Stimulated activated CD4-positive, alpha-beta T cell treated with anti-CD3 and anti-CD28 coated beads, TNF-alpha, amount 100 ng/mL, for 4 hours (primary cell): Measurements from ENCODE around the gene NKIRAS1.
"Not testable (repeated sequence)": the region's sequence is repeated elsewhere in the genome, so short reads cannot be mapped to it uniquely, and the experiment has no call there.

Experiments
- DNase-seq, 3 experiments: peaks; one replicate each; pipeline ENCODE4 v3.0.0-alpha.2; 2020; ENCODE audit warnings: low read depth in 3 of 3

NKIRAS1 gene

GRCh38 chr3:23940775-23941174 is 24.0 kb upstream of the NKIRAS1 start:
- no peak for DNase-seq

- DNase-seq: no peak
Observed at GRCh38 chr3:23938688-23939087, 21.9 kb upstream of the NKIRAS1 start.

- DNase-seq: no peak
Observed at GRCh38 chr3:23937296-23937695, 20.5 kb upstream of the NKIRAS1 start.

- DNase-seq: no peak
Observed at GRCh38 chr3:23934253-23934652, 17.5 kb upstream of the NKIRAS1 start.

- no peak for DNase-seq
Observed at GRCh38 chr3:23932571-23932970, 15.8 kb upstream of the NKIRAS1 start.

- DNase-seq: no peak
Observed at GRCh38 chr3:23931597-23931996, 14.8 kb upstream of the NKIRAS1 start.

GRCh38 chr3:23928524-23928923 is 11.7 kb upstream of the NKIRAS1 start:
- no peak for DNase-seq

GRCh38 chr3:23926736-23927135 is 9.9 kb upstream of the NKIRAS1 start:
- DNase-seq: no peak

- no peak for DNase-seq
Observed at GRCh38 chr3:23926246-23926645, 9.5 kb upstream of the NKIRAS1 start.

GRCh38 chr3:23923786-23924185 is 7.0 kb upstream of the NKIRAS1 start:
- no peak for DNase-seq

GRCh38 chr3:23921052-23921511 is 4.3 kb upstream of the NKIRAS1 start:
- no peak for DNase-seq

- no peak for DNase-seq
Observed at GRCh38 chr3:23920151-23920655, 3.4 kb upstream of the NKIRAS1 start.

GRCh38 chr3:23919628-23920027 is 2.8 kb upstream of the NKIRAS1 start:
- DNase-seq: no peak

- not testable (repeated sequence) for DNase-seq
Observed at GRCh38 chr3:23918331-23918730, 1.5 kb upstream of the NKIRAS1 start.

- DNase-seq: not testable (repeated sequence)
Observed at GRCh38 chr3:23917679-23918303, 1.0 kb upstream of the NKIRAS1 start.

- DNase-seq: peak in 1 of 3 experiments; percentile 3
Observed at GRCh38 chr3:23916152-23916885, 471 bp downstream of the NKIRAS1 start.

- no peak for DNase-seq
Observed at GRCh38 chr3:23915537-23916108, 1.2 kb downstream of the NKIRAS1 start.

GRCh38 chr3:23913873-23914743 is 2.7 kb downstream of the NKIRAS1 start:
- no peak for DNase-seq

- no peak for DNase-seq
Observed at GRCh38 chr3:23913182-23913581, 3.6 kb downstream of the NKIRAS1 start.

- not testable (repeated sequence) for DNase-seq
Observed at GRCh38 chr3:23912335-23912734, 4.5 kb downstream of the NKIRAS1 start.

GRCh38 chr3:23911397-23911796 is 5.4 kb downstream of the NKIRAS1 start:
- DNase-seq: no peak

- no peak for DNase-seq
Observed at GRCh38 chr3:23909341-23909740, 7.4 kb downstream of the NKIRAS1 start.
